Activated CD8-positive, alpha-beta T cell treated with anti-CD3 and anti-CD28 coated beads for 36 hours (primary cell): ENCODE data around the gene CBX6. TPM values are rescaled to one million over a fixed set of nuclear protein-coding genes. Genes with fewer than 3 reads are reported as not detected.

Experiments used
- ATAC-seq: fragments of 200-7000 bp; cut with Tn5 transposase; one replicate; pipeline ENCODE4 v1.10.0; 2021; ENCODE audit warnings: mild to moderate bottlenecking, moderate library complexity
- CTCF ChIA-PET: fragments of 350-600 bp; sonication (Branson Sonifier 250); formaldehyde crosslinking; loops from one replicate; lab custom pipeline; 2021; ENCODE audit warnings: antibody characterized with exemption; lab: Charles Lee
- POLR2A ChIA-PET: fragments of 350-600 bp; sonication (Branson Sonifier 250); formaldehyde crosslinking; loops from one replicate; lab custom pipeline; 2021; ENCODE audit warnings: antibody characterized with exemption; lab: Charles Lee
- DNase-seq: peaks from one replicate; pipeline ENCODE4 v3.0.0-alpha.2; 2020
- H3K27ac Mint-ChIP-seq: one replicate; pipeline ENCODE4 v1.8.0; 2021; ENCODE audit warnings: mild to moderate bottlenecking, mixed read lengths
- H3K27me3 Mint-ChIP-seq: one replicate; pipeline ENCODE4 v1.8.0; 2021; ENCODE audit warnings: mixed read lengths
- H3K36me3 Mint-ChIP-seq: one replicate; pipeline ENCODE4 v1.8.0; 2021; ENCODE audit warnings: low read depth, mixed read lengths
- H3K4me1 Mint-ChIP-seq: one replicate; pipeline ENCODE4 v1.8.0; 2021; ENCODE audit warnings: low read depth, mixed read lengths
- H3K4me3 Mint-ChIP-seq: one replicate; pipeline ENCODE4 v1.8.0; 2021; ENCODE audit warnings: mild to moderate bottlenecking, moderate library complexity, mixed read lengths
- H3K9me3 Mint-ChIP-seq: one replicate; pipeline ENCODE4 v1.8.0; 2021; ENCODE audit warnings: mixed read lengths
- CTCF ChIP-seq: fragments of 200-600 bp; IDR thresholded peaks from one replicate; pipeline ENCODE4 v1.8.0; 2022; ENCODE audit warnings: antibody characterized with exemption, mild to moderate bottlenecking
- intact Hi-C: fragments of 100-400 bp; cut with micrococcal nuclease; formaldehyde crosslinking; loops from one replicate; pipeline ENCODE4 v1.10.0; 2022
- total RNA-seq, 2 experiments: library from RNA; stranded (reverse); gene quantifications; one replicate each; pipeline ENCODE4 v1.2.3, GENCODE V29; 2021

CBX6 gene
- total RNA-seq, 2 experiments from 2014 or later: 97.7 to 99.4 TPM

GRCh38 chr22:38823637-38824036 lies 48.4 kb downstream of the CBX6 start:
- Mint-ChIP-seq H3K27ac (no peak overlapping the region), H3K4me3 (no peak overlapping the region), H3K4me1 (no peaks in the 10 kb centered on the region), H3K9me3 (no peaks in the 10 kb centered on the region), H3K27me3 (no peaks in the 10 kb centered on the region), H3K36me3 (no peaks in the 10 kb centered on the region)
- ATAC-seq: no peak
- CTCF ChIA-PET: no interaction called here
- TF ChIP-seq CTCF: no peak
- no peak for DNase-seq
- intact Hi-C loops: no loop called here
- POLR2A ChIA-PET: interaction anchor here (0.6 kb wide), 2 partner anchors 14 to 29 kb away, joined by 3 read pairs; no protein-coding TSS in a partner anchor

- Mint-ChIP-seq H3K36me3 (no peaks in the 10 kb centered on the region), H3K27ac (no peak overlapping the region), H3K27me3 (no peaks in the 10 kb centered on the region), H3K9me3 (no peaks in the 10 kb centered on the region), H3K4me1 (no peaks in the 10 kb centered on the region), H3K4me3 (no peak overlapping the region)
- no peak for ATAC-seq
- ChIA-PET CTCF (no interaction called here), POLR2A (interaction anchor here (0.6 kb wide), 1 partner anchor 14 kb away, joined by 3 read pairs; no protein-coding TSS in a partner anchor)
- DNase-seq: no peak
- TF ChIP-seq CTCF: no peak
- intact Hi-C loops: no loop called here
Observed at GRCh38 chr22:38823076-38823475, 48.9 kb downstream of the CBX6 start.

- H3K27ac Mint-ChIP-seq: no peak overlapping the region
- H3K4me3 Mint-ChIP-seq: no peak overlapping the region
- no peaks in the 10 kb centered on the region for H3K4me1 Mint-ChIP-seq
- no peaks in the 10 kb centered on the region for H3K27me3 Mint-ChIP-seq
- no peak for ATAC-seq
- DNase-seq: no peak
- POLR2A ChIA-PET: interaction anchor here (1.5 kb wide), 1 partner anchor 13 kb away, joined by 4 read pairs; no protein-coding TSS in a partner anchor
- no peaks in the 10 kb centered on the region for H3K9me3 Mint-ChIP-seq
- no peaks in the 10 kb centered on the region for H3K36me3 Mint-ChIP-seq
- CTCF ChIA-PET: no interaction called here
- no peak for TF ChIP-seq CTCF
- intact Hi-C loops: no loop called here
Observed at GRCh38 chr22:38820020-38820419, 52.0 kb downstream of the CBX6 start.

- Mint-ChIP-seq H3K36me3 (no peaks in the 10 kb centered on the region), H3K4me1 (no peaks in the 10 kb centered on the region), H3K27ac (no peak overlapping the region), H3K27me3 (peaks cover 3% of the 10 kb centered on the region), H3K4me3 (no peak overlapping the region), H3K9me3 (no peaks in the 10 kb centered on the region)
- TF ChIP-seq CTCF: no peak
- DNase-seq (no peak), ATAC-seq (no peak)
- CTCF ChIA-PET: no interaction called here
- intact Hi-C loops: no loop called here
- POLR2A ChIA-PET: interaction anchor here (0.8 to 1.5 kb wide), 2 partner anchors 10 to 14 kb away, joined by 3 to 4 read pairs; no protein-coding TSS in a partner anchor
Observed at GRCh38 chr22:38819387-38819940, 52.6 kb downstream of the CBX6 start.

- ATAC-seq: no peak
- CTCF ChIA-PET: no interaction called here
Observed at GRCh38 chr22:38817196-38817595, 54.8 kb downstream of the CBX6 start.

More at GRCh38 chr22:38817196-38817595, 54.8 kb downstream of the CBX6 start:
- H3K4me3 Mint-ChIP-seq: no peak overlapping the region
- DNase-seq: no peak
- intact Hi-C loops: no loop called here
- no peaks in the 10 kb centered on the region for H3K9me3 Mint-ChIP-seq
- POLR2A ChIA-PET: interaction anchor here (0.6 kb wide), 1 partner anchor 66 kb away, joined by 3 read pairs; no protein-coding TSS in a partner anchor
- no peak for TF ChIP-seq CTCF
- H3K4me1 Mint-ChIP-seq: no peaks in the 10 kb centered on the region
- H3K27ac Mint-ChIP-seq: no peak overlapping the region
- peaks cover 6% of the 10 kb centered on the region for H3K27me3 Mint-ChIP-seq
- H3K36me3 Mint-ChIP-seq: no peaks in the 10 kb centered on the region
